Liver (tissue), 9 donors: ENCODE data around the gene MAPKBP1. TPM values are rescaled to one million over a fixed set of nuclear protein-coding genes. Genes with fewer than 3 reads are reported as not detected.

Source experiments
- DNase-seq: peaks from one replicate; pipeline ENCODE4 v3.0.0-alpha.2; 2017; ENCODE audit warnings: low spot score
- H3K27ac ChIP-seq, 2 donors: one replicate each; pipeline ENCODE4 v1.7.0; 2013; ENCODE audit warnings: inconsistent platforms in 2 of 2, low read length in 2 of 2, control low read depth in 1 of 2, low read depth in 1 of 2, mild to moderate bottlenecking in 1 of 2
- H3K27me3 ChIP-seq, 4 donors: one replicate each; pipeline versions ENCODE4 v1.6.1 to v1.7.0; 2013; ENCODE audit warnings: low read length in 3 of 4, inconsistent platforms in 1 of 4, mild to moderate bottlenecking in 1 of 4, moderate library complexity in 1 of 4; ENCODE audit not compliant: control insufficient read depth in 4 of 4, insufficient read depth in 4 of 4
- H3K36me3 ChIP-seq, 4 donors: one replicate each; pipeline versions ENCODE4 v1.6.1 to v1.7.0; 2013; ENCODE audit warnings: low read length in 3 of 4, mild to moderate bottlenecking in 3 of 4, low read depth in 1 of 4, moderate library complexity in 1 of 4; ENCODE audit not compliant: control insufficient read depth in 4 of 4, insufficient read depth in 3 of 4
- H3K4me1 ChIP-seq, 4 donors: one replicate each; pipeline versions ENCODE4 v1.6.1 to v1.7.0; 2013; ENCODE audit warnings: low read length in 3 of 4, mild to moderate bottlenecking in 3 of 4, moderate library complexity in 1 of 4; ENCODE audit not compliant: control insufficient read depth in 4 of 4, insufficient read depth in 4 of 4
- H3K4me3 ChIP-seq, 3 donors: one replicate each; pipeline versions ENCODE4 v1.6.1 to v1.7.0; 2013; ENCODE audit warnings: low read length in 3 of 3, control low read depth in 1 of 3, low read depth in 1 of 3, mild to moderate bottlenecking in 1 of 3
- H3K9ac ChIP-seq, 2 donors: one replicate each; pipeline ENCODE4 v1.7.0; 2013; ENCODE audit warnings: low read length in 2 of 2, mild to moderate bottlenecking in 2 of 2, moderate library complexity in 2 of 2, control low read depth in 1 of 2, low read depth in 1 of 2
- H3K9me3 ChIP-seq, 4 donors: one replicate each; pipeline versions ENCODE4 v1.6.1 to v1.7.0; 2013; ENCODE audit warnings: low read length in 3 of 4; ENCODE audit not compliant: control insufficient read depth in 4 of 4
- EGR1 ChIP-seq, 2 donors: IDR thresholded peaks; 2 replicates each; pipeline ENCODE4 v1.6.1; 2016 to 2018; ENCODE audit warnings: antibody characterized with exemption in 2 of 2, low read depth in 2 of 2
- FOXA1 ChIP-seq: IDR thresholded peaks from 2 replicates; pipeline ENCODE4 v1.6.1; 2016; ENCODE audit warnings: antibody characterized with exemption
- FOXA2 ChIP-seq: IDR thresholded peaks from 2 replicates; pipeline ENCODE4 v1.6.1; 2016; ENCODE audit warnings: antibody characterized with exemption
- GABPA ChIP-seq, 2 donors: IDR thresholded peaks in 1 of 2; conservative IDR thresholded peaks in 1 of 2; 2 replicates each; pipeline ENCODE4 v1.6.1; 2016; ENCODE audit warnings: antibody characterized with exemption in 2 of 2, mild to moderate bottlenecking in 1 of 2, moderate library complexity in 1 of 2
- HNF4A ChIP-seq, 2 donors: conservative IDR thresholded peaks; 2 replicates each; pipeline ENCODE4 v1.6.1; 2016; ENCODE audit warnings: antibody characterized with exemption in 2 of 2, mild to moderate bottlenecking in 2 of 2
- HNF4G ChIP-seq: IDR thresholded peaks from 2 replicates; pipeline ENCODE4 v1.6.1; 2016; ENCODE audit warnings: antibody characterized with exemption
- JUND ChIP-seq, 2 donors: IDR thresholded peaks; 2 replicates each; pipeline ENCODE4 v1.6.1; 2016; ENCODE audit warnings: antibody characterized with exemption in 2 of 2
- NR2F2 ChIP-seq: IDR thresholded peaks from 2 replicates; pipeline ENCODE4 v1.6.1; 2016; ENCODE audit warnings: antibody characterized with exemption
- RAD21 ChIP-seq, 2 donors: IDR thresholded peaks; 2 replicates each; pipeline ENCODE4 v1.6.1; 2016; ENCODE audit warnings: antibody characterized with exemption in 2 of 2, mild to moderate bottlenecking in 2 of 2
- RXRA ChIP-seq, 2 donors: IDR thresholded peaks; 2 replicates each; pipeline ENCODE4 v1.6.1; 2017 to 2018; ENCODE audit warnings: antibody characterized with exemption in 2 of 2, mild to moderate bottlenecking in 1 of 2
- SP1 ChIP-seq: IDR thresholded peaks from 2 replicates; pipeline ENCODE4 v1.6.1; 2018; ENCODE audit warnings: antibody characterized with exemption, mild to moderate bottlenecking
- TAF1 ChIP-seq: conservative IDR thresholded peaks from 2 replicates; pipeline ENCODE4 v1.6.1; 2016; ENCODE audit warnings: antibody characterized with exemption, mild to moderate bottlenecking
- YY1 ChIP-seq: IDR thresholded peaks from 2 replicates; pipeline ENCODE4 v1.6.1; 2016; ENCODE audit warnings: antibody characterized with exemption, mild to moderate bottlenecking
- WGBS: extraction: QIAGEN DNeasy Blood & Tissue Kit; methylation state at CpG from one replicate; pipeline ENCODE4 v1.1.7; 2013; 5-methylcytosine and 5-hydroxymethylcytosine counted together
- polyA plus RNA-seq, 2 donors: library from polyadenylated mRNA; stranded (reverse) in 1 of 2; unstranded in 1 of 2; fragments of 200-250 nt in 1 of 2; fragments of >200 nt in 1 of 2; fragmentation: Nextera tagmentation in 1 of 2; extraction: Ambion mirVana in 1 of 2; gene quantifications; one replicate each; pipeline versions ENCODE4 v1.2.1 to v1.2.3, GENCODE V29; 2013 to 2015
- total RNA-seq, 2 donors: library from RNA; depleted of rRNA; stranded (reverse); fragments of >200 nt; gene quantifications; one replicate each; pipeline ENCODE4 v1.2.3, GENCODE V29; 2014
- TF ChIP-seq, protein P1 (sequence below): IDR thresholded peaks from 2 replicates; pipeline ENCODE4 v1.6.1; 2016; ENCODE audit warnings: antibody characterized with exemption
- TF ChIP-seq, protein P2 (sequence below): IDR thresholded peaks from 2 replicates; pipeline ENCODE4 v1.6.1; 2016; ENCODE audit warnings: antibody characterized with exemption, mild to moderate bottlenecking
- TF ChIP-seq, protein P3 (sequence below): IDR thresholded peaks from 2 replicates; pipeline ENCODE4 v1.6.1; 2016; ENCODE audit warnings: antibody characterized with exemption
- TF ChIP-seq, protein P4 (sequence below): IDR thresholded peaks from 2 replicates; pipeline ENCODE4 v1.6.1; 2016; ENCODE audit warnings: antibody characterized with exemption
- TF ChIP-seq, protein P5 (sequence below): fragments of 150-350 bp; IDR thresholded peaks from 2 replicates; pipeline ENCODE4 v1.5.1; 2017; ENCODE audit warnings: improper control_type of control experiment, low read depth, low read length; ENCODE audit not compliant: missing input control
- donor health status: healthy.
- donor health status: healthy.
- donor health status: healthy.
- donor health status: healthy.
- donor health status: healthy.

MAPKBP1 gene
- total and polyA plus RNA-seq, 4 donors: 0.89 to 10.3 (median 2.7) TPM

DNA sequence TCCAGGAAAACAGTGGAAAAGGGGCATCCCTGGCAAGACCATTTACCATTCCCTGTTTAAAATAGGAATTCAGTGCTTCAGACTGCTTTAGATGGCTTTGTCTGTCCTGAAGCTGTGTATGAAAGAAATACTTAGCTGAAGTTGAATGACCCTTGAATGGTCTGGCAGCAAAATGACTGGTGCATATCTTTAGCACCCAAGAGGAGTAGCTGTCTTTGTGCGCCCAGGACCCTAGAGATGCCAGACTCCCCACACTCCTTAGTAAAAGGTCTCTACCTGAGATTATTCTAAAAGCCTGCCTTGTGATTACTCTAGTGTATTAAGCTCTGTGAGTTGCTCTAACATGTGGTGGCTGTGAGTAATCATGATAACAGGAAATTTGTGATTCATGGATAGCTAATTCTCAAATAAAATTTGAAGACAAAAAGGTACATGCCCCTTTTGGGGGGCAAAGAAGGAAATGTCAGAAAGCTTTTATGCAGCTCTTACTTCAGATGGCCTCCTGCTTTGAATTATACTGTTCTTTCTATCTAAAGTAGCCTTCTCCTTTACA lies 3.2 kb downstream of the MAPKBP1 start:
- WGBS: 92% methylated on average over 1 of the region's 1 CpG
- no peak overlapping the region for H3K9ac ChIP-seq
- peaks cover 0 to 29% (median 19%) of the 10 kb centered on the region in 4 donors for H3K4me1 ChIP-seq
- no peaks in the 10 kb centered on the region for H3K36me3 ChIP-seq
- TF ChIP-seq SP1: no peak
- TF ChIP-seq RAD21 (IDR thresholded peaks at IDR 0.05): no peak
- TF ChIP-seq JUND (IDR thresholded peaks at IDR 0.05): no peak
- no peak for TF ChIP-seq NR2F2
- no peak for TF ChIP-seq HNF4G
- TF ChIP-seq, protein P1, sequence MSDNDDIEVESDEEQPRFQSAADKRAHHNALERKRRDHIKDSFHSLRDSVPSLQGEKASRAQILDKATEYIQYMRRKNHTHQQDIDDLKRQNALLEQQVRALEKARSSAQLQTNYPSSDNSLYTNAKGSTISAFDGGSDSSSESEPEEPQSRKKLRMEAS: no peak
- no peak for TF ChIP-seq HNF4A (conservative IDR thresholded peaks at IDR 0.05)
- no peak for TF ChIP-seq FOXA2
- TF ChIP-seq RXRA (IDR thresholded peaks at IDR 0.05): no peak
- TF ChIP-seq TAF1: no peak
- TF ChIP-seq, protein P2, sequence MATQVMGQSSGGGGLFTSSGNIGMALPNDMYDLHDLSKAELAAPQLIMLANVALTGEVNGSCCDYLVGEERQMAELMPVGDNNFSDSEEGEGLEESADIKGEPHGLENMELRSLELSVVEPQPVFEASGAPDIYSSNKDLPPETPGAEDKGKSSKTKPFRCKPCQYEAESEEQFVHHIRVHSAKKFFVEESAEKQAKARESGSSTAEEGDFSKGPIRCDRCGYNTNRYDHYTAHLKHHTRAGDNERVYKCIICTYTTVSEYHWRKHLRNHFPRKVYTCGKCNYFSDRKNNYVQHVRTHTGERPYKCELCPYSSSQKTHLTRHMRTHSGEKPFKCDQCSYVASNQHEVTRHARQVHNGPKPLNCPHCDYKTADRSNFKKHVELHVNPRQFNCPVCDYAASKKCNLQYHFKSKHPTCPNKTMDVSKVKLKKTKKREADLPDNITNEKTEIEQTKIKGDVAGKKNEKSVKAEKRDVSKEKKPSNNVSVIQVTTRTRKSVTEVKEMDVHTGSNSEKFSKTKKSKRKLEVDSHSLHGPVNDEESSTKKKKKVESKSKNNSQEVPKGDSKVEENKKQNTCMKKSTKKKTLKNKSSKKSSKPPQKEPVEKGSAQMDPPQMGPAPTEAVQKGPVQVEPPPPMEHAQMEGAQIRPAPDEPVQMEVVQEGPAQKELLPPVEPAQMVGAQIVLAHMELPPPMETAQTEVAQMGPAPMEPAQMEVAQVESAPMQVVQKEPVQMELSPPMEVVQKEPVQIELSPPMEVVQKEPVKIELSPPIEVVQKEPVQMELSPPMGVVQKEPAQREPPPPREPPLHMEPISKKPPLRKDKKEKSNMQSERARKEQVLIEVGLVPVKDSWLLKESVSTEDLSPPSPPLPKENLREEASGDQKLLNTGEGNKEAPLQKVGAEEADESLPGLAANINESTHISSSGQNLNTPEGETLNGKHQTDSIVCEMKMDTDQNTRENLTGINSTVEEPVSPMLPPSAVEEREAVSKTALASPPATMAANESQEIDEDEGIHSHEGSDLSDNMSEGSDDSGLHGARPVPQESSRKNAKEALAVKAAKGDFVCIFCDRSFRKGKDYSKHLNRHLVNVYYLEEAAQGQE: no peak
- TF ChIP-seq, protein P3, sequence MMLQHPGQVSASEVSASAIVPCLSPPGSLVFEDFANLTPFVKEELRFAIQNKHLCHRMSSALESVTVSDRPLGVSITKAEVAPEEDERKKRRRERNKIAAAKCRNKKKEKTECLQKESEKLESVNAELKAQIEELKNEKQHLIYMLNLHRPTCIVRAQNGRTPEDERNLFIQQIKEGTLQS: no peak
- TF ChIP-seq, protein P4, sequence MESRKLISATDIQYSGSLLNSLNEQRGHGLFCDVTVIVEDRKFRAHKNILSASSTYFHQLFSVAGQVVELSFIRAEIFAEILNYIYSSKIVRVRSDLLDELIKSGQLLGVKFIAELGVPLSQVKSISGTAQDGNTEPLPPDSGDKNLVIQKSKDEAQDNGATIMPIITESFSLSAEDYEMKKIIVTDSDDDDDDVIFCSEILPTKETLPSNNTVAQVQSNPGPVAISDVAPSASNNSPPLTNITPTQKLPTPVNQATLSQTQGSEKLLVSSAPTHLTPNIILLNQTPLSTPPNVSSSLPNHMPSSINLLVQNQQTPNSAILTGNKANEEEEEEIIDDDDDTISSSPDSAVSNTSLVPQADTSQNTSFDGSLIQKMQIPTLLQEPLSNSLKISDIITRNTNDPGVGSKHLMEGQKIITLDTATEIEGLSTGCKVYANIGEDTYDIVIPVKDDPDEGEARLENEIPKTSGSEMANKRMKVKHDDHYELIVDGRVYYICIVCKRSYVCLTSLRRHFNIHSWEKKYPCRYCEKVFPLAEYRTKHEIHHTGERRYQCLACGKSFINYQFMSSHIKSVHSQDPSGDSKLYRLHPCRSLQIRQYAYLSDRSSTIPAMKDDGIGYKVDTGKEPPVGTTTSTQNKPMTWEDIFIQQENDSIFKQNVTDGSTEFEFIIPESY: no peak
- TF ChIP-seq, protein P5, sequence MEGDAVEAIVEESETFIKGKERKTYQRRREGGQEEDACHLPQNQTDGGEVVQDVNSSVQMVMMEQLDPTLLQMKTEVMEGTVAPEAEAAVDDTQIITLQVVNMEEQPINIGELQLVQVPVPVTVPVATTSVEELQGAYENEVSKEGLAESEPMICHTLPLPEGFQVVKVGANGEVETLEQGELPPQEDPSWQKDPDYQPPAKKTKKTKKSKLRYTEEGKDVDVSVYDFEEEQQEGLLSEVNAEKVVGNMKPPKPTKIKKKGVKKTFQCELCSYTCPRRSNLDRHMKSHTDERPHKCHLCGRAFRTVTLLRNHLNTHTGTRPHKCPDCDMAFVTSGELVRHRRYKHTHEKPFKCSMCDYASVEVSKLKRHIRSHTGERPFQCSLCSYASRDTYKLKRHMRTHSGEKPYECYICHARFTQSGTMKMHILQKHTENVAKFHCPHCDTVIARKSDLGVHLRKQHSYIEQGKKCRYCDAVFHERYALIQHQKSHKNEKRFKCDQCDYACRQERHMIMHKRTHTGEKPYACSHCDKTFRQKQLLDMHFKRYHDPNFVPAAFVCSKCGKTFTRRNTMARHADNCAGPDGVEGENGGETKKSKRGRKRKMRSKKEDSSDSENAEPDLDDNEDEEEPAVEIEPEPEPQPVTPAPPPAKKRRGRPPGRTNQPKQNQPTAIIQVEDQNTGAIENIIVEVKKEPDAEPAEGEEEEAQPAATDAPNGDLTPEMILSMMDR: no peak
- TF ChIP-seq YY1: no peak
- no peak for TF ChIP-seq GABPA (IDR thresholded peaks at IDR 0.05 in 1 of 2, conservative IDR thresholded peaks at IDR 0.05 in 1 of 2)
- no peak for TF ChIP-seq FOXA1
- TF ChIP-seq EGR1 (IDR thresholded peaks at IDR 0.05; ENCODE audit: low read depth in 2 of 2): no peak
- H3K4me3 ChIP-seq: no peak overlapping the region
- H3K9me3 ChIP-seq: no peaks in the 10 kb centered on the region
- no peak overlapping the region for H3K27ac ChIP-seq
- no peaks in the 10 kb centered on the region for H3K27me3 ChIP-seq
- DNase-seq: no peak
